Smooth muscle cell (in vitro differentiated cells): ENCODE measurements around the gene UHRF2. TPM values are rescaled to one million over a fixed set of nuclear protein-coding genes. Genes with fewer than 3 reads are reported as not detected.

Source experiments
- DNase-seq: peaks from one replicate; lab custom pipeline; 2025; ENCODE audit not compliant: unreplicated experiment; lab: John Stamatoyannopoulos, UW
- H2AFZ ChIP-seq: fragments of 200-600 bp; sonication (generic); 2 replicates; pipeline ENCODE4 v1.6.0; 2016; ENCODE audit warnings: antibody characterized with exemption, low read depth, mild to moderate bottlenecking
- H3F3A ChIP-seq: fragments of 200-600 bp; sonication (generic); 2 replicates; pipeline ENCODE4 v1.6.0; 2017; ENCODE audit warnings: antibody characterized with exemption, low read depth
- H3K27ac ChIP-seq: fragments of 200-600 bp; sonication (generic); 2 replicates; pipeline ENCODE4 v1.5.1; 2016; ENCODE audit warnings: low read depth, mild to moderate bottlenecking
- H3K27me3 ChIP-seq: fragments of 200-600 bp; sonication (generic); 2 replicates; pipeline ENCODE4 v1.6.1; 2016; ENCODE audit warnings: low read depth, mild to moderate bottlenecking
- H3K36me3 ChIP-seq: fragments of 200-600 bp; sonication (generic); 2 replicates; pipeline ENCODE4 v1.5.1; 2016; ENCODE audit warnings: low read depth
- H3K4me1 ChIP-seq: fragments of 200-600 bp; sonication (generic); 2 replicates; pipeline ENCODE4 v1.5.1; 2016; ENCODE audit warnings: low read depth
- H3K4me2 ChIP-seq: fragments of 200-600 bp; sonication (generic); 2 replicates; pipeline ENCODE4 v1.6.0; 2016; ENCODE audit warnings: mild to moderate bottlenecking
- H3K4me3 ChIP-seq: fragments of 200-600 bp; sonication (generic); 2 replicates; pipeline ENCODE4 v1.5.1; 2016; ENCODE audit warnings: mild to moderate bottlenecking
- H3K79me2 ChIP-seq: fragments of 200-600 bp; sonication (generic); 2 replicates; pipeline ENCODE4 v1.6.0; 2016; ENCODE audit warnings: low read depth, mild to moderate bottlenecking
- H3K9ac ChIP-seq: fragments of 200-600 bp; sonication (generic); 2 replicates; pipeline ENCODE4 v1.6.0; 2016; ENCODE audit warnings: low read depth
- H3K9me3 ChIP-seq: fragments of 200-600 bp; sonication (generic); replicated peaks from 2 replicates; pipeline ENCODE4 v1.5.1; 2016; ENCODE audit warnings: low read depth
- H4K20me1 ChIP-seq: fragments of 200-600 bp; sonication (generic); 2 replicates; pipeline ENCODE4 v1.6.0; 2016; ENCODE audit warnings: low read depth
- WGBS: methylation state at CpG from one replicate; pipeline ENCODE4 v1.1.7; 2016; ENCODE audit warnings: low lambda C conversion rate; 5-methylcytosine and 5-hydroxymethylcytosine counted together
- polyA plus RNA-seq: library from polyadenylated mRNA; unstranded; fragments of >200 nt; fragmentation: Nextera tagmentation; extraction: Ambion mirVana; gene quantifications from 2 replicates; pipeline ENCODE4 v1.2.1, GENCODE V29; 2016
- total RNA-seq: library from RNA; depleted of rRNA; stranded (reverse); fragments of >200 nt; gene quantifications from 2 replicates; pipeline ENCODE4 v1.2.3, GENCODE V29; 2014
- TF ChIP-seq, protein P1 (sequence below): fragments of 200-600 bp; sonication (generic); IDR thresholded peaks from 2 replicates; pipeline ENCODE4 v1.5.1; 2017; ENCODE audit warnings: borderline replicate concordance, mild to moderate bottlenecking, antibody characterized with exemption; ENCODE audit not compliant: insufficient read depth, poor library complexity, severe bottlenecking

Gene UHRF2
- total and polyA plus RNA-seq, 2 experiments from 2014 or later = 15.6 to 54.5 TPM

DNA sequence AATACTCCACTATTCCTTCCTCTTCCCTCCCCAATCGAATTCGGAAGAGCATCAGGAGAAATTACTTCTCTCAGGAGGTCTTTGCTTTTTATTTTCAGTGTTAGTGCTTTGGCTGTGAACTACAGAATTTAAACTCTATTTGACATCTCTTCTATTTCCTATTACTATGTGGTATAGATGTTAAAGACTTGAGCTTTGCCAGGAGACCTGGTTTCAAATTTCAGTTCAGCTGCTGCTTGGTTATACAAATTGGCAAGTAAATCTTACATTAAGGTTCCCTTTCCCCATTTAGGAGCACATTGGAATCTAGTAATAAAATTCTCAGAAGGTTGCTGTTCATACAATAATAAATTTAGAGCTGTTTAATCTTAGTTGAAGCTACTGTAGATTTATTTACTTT is 13.1 kb downstream of the UHRF2 start:
- no peak overlapping the region for H3K9ac ChIP-seq
- H3K79me2 ChIP-seq = peaks cover 95% of the 10 kb centered on the region
- no peak overlapping the region for H3K27ac ChIP-seq
- DNase-seq = no peak
- H3K36me3 ChIP-seq = no peaks in the 10 kb centered on the region
- no peaks in the 10 kb centered on the region for H3K4me1 ChIP-seq
- H3K27me3 ChIP-seq = no peaks in the 10 kb centered on the region
- H4K20me1 ChIP-seq = peaks cover 100% of the 10 kb centered on the region
- no peak overlapping the region for H2AFZ ChIP-seq
- TF ChIP-seq, protein P1, sequence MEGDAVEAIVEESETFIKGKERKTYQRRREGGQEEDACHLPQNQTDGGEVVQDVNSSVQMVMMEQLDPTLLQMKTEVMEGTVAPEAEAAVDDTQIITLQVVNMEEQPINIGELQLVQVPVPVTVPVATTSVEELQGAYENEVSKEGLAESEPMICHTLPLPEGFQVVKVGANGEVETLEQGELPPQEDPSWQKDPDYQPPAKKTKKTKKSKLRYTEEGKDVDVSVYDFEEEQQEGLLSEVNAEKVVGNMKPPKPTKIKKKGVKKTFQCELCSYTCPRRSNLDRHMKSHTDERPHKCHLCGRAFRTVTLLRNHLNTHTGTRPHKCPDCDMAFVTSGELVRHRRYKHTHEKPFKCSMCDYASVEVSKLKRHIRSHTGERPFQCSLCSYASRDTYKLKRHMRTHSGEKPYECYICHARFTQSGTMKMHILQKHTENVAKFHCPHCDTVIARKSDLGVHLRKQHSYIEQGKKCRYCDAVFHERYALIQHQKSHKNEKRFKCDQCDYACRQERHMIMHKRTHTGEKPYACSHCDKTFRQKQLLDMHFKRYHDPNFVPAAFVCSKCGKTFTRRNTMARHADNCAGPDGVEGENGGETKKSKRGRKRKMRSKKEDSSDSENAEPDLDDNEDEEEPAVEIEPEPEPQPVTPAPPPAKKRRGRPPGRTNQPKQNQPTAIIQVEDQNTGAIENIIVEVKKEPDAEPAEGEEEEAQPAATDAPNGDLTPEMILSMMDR = no peak
- 96% methylated on average over 2 of the region's 2 CpGs for WGBS
- no peak overlapping the region for H3K4me2 ChIP-seq
- H3F3A ChIP-seq = no peaks in the 10 kb centered on the region
- H3K4me3 ChIP-seq = no peak overlapping the region
- no peaks in the 10 kb centered on the region for H3K9me3 ChIP-seq

DNA sequence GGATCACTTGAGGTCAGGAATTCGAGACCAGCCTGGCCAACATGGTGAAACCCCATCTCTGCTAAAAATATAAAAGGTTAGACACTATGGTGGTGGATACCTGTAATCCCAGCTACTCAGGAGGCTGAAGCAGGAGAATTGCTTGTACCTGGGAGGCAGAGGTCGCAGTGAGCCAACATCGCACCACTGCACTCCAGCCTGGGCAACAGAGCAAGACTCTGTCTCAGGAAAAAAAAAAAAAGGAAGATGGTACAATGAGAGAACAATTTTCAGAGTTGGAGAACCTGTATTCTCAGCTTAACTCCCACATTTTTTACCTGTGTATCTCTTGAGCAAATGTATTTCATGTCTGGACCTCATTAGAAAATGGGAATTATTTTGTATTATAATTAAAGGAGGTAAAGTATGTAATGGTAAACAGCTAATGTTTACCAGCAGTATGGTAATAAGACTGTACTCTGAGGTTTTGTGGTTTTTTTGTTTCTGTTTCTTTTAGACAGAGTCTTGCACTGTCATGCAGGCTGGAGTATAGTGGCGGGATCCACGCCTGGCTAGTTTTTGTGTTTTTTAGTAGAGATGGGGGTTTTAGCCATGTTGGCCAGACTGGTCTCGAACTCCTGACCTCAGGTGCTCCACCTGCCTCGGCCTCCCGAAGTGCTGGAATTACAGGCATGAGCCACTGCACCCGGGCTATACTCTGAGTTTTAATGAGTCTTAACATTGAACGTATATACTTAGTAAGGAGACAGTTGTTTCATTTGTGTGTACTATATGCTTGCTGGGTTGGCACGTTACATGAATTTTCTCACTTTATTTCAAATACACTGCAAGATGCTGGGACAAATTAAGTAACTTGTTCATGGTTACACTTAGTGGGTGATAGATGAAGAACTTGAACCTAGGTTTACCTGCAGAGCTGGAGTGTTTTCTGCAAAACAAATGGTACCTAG is 16.2 kb downstream of the UHRF2 start:
- DNase-seq = no peak
- TF ChIP-seq, protein P1 = no peak

DNA sequence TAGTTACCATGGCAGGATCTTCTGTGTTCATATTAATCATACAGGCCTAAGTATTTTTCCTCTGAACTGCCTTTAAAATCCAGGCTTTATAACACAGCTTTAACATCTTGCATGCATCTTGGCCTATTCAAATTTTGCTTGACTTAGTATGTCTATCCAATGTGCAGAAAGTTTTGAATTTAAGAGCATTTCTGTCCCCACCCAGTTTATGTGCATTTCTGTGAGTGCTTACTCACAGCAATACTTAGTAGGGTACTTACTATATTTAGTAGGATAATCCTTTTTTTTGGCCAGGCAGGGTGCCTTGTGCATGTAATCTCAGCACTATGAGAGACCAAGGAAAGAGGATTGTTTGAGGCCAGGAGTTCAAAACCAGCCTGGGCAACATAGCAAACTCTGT is 18.0 kb downstream of the UHRF2 start:
- no peaks in the 10 kb centered on the region for H3F3A ChIP-seq
- TF ChIP-seq, protein P1 = no peak
- H3K79me2 ChIP-seq = peaks cover 97% of the 10 kb centered on the region
- no peak for DNase-seq
- no peaks in the 10 kb centered on the region for H3K36me3 ChIP-seq
- H3K9ac ChIP-seq = no peak overlapping the region
- H3K4me1 ChIP-seq = no peaks in the 10 kb centered on the region
- H3K9me3 ChIP-seq = no peaks in the 10 kb centered on the region
- H4K20me1 ChIP-seq = peaks cover 99% of the 10 kb centered on the region
- H2AFZ ChIP-seq = no peak overlapping the region
- no peak overlapping the region for H3K4me3 ChIP-seq
- H3K27me3 ChIP-seq = no peaks in the 10 kb centered on the region
- no peak overlapping the region for H3K4me2 ChIP-seq
- H3K27ac ChIP-seq = peak overlapping the region; percentile 35

More for the DNA sequence above, 16.2 kb downstream of the UHRF2 start:
- H4K20me1 ChIP-seq = peaks cover 100% of the 10 kb centered on the region
- H3K27ac ChIP-seq = no peak overlapping the region
- H3K36me3 ChIP-seq = no peaks in the 10 kb centered on the region
- no peaks in the 10 kb centered on the region for H3K4me1 ChIP-seq
- 89% methylated on average over 11 of the region's 11 CpGs for WGBS
- no peak overlapping the region for H3K4me3 ChIP-seq
- peaks cover 95% of the 10 kb centered on the region for H3K79me2 ChIP-seq
- H3F3A ChIP-seq = no peaks in the 10 kb centered on the region
- H3K27me3 ChIP-seq = no peaks in the 10 kb centered on the region
- no peak overlapping the region for H3K4me2 ChIP-seq
- H3K9ac ChIP-seq = no peak overlapping the region
- H3K9me3 ChIP-seq = no peaks in the 10 kb centered on the region
- no peak overlapping the region for H2AFZ ChIP-seq

DNA sequence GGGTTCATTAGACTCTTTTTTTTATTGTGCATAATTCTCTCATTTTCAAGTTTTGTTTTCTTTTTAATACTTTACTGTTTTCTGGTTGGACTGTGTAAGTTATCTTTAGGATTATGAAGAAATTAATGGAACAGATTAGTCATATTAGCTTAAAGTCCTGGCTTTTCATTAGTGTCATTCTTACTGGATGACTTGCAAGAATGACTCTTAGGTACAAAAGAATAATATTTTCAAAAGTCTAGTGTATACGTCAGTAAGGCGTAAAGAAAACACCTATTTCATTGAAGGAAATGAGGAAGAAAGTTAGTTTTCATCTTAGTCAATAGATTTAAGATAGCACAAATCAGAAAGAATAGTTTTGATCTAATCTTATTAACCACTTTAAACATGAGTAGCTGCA is 20.4 kb downstream of the UHRF2 start:
- TF ChIP-seq, protein P1 = no peak
- DNase-seq = no peak
- Histone ChIP-seq H3K27ac (peak overlapping the region; percentile 73), H3F3A (no peaks in the 10 kb centered on the region), H3K4me1 (no peaks in the 10 kb centered on the region), H3K9ac (peak overlapping the region; percentile 18), H3K36me3 (no peaks in the 10 kb centered on the region), H3K27me3 (no peaks in the 10 kb centered on the region), H2AFZ (no peak overlapping the region), H3K79me2 (peaks cover 100% of the 10 kb centered on the region), H3K4me3 (no peak overlapping the region), H4K20me1 (peaks cover 99% of the 10 kb centered on the region), H3K9me3 (no peaks in the 10 kb centered on the region), H3K4me2 (peak overlapping the region; percentile 46)
- 60% methylated on average over 2 of the region's 2 CpGs for WGBS
